ENCODE measurements around the gene SMYD3. TPM values are rescaled to one million over a fixed set of nuclear protein-coding genes. Genes with fewer than 3 reads are reported as not detected.
A peak's percentile ranks its signal among the peaks of the same experiment; 100 is the strongest.
"Not testable (repeated sequence)": the region's sequence is repeated elsewhere in the genome, so short reads cannot be mapped to it uniquely, and the experiment has no call there.

Gene SMYD3
- total RNA-seq, 2 experiments from 2014 or later = 22.6 to 27.0 TPM

GRCh38 chr1:246081138-246081702 lies 425.9 kb downstream of the SMYD3 start:
- POLR2A ChIA-PET = no interaction called here
- Mint-ChIP-seq H3K9me3 (peaks cover 7% of the 10 kb centered on the region), H3K4me1 (no peaks in the 10 kb centered on the region), H3K27me3 (no peaks in the 10 kb centered on the region), H3K27ac (no peak overlapping the region), H3K4me3 (no peak overlapping the region), H3K36me3 (peaks cover 6% of the 10 kb centered on the region)
- no peak for DNase-seq
- no peak for ATAC-seq (ENCODE audit: low read depth)

DNA sequence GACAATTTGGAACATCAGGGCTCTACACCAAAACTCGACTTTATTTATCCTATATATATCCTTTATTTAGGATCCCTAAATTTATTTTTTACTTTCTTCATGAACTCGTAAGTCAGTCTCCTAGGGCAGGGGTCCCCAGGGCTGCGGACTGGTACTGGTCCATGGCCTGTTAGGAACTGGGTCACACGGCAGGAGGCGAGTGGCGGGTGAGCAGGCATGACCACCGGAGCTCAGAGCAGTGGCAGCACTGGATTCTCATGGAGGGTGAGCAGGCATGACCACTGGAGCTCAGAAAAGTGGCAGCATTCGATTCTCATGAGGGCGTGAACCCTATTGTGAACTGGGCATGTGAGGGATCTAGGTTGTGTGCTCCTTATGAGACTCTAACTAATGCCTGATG lies 427.0 kb downstream of the SMYD3 start:
- Mint-ChIP-seq H3K27me3 (no peaks in the 10 kb centered on the region), H3K4me1 (no peaks in the 10 kb centered on the region), H3K4me3 (no peak overlapping the region), H3K27ac (no peak overlapping the region), H3K36me3 (peaks cover 6% of the 10 kb centered on the region), H3K9me3 (peaks cover 7% of the 10 kb centered on the region)
- DNase-seq (no peak), ATAC-seq (ENCODE audit: low read depth) (no peak)
- POLR2A ChIA-PET = no interaction called here

GRCh38 chr1:246078888-246079252 lies 428.2 kb downstream of the SMYD3 start:
- no peak overlapping the region for H3K4me3 Mint-ChIP-seq
- H3K36me3 Mint-ChIP-seq = peaks cover 10% of the 10 kb centered on the region
- ATAC-seq (ENCODE audit: low read depth) (no peak), DNase-seq (no peak)
- POLR2A ChIA-PET = no interaction called here
- no peak overlapping the region for H3K27ac Mint-ChIP-seq
- H3K27me3 Mint-ChIP-seq = no peaks in the 10 kb centered on the region
- peaks cover 7% of the 10 kb centered on the region for H3K9me3 Mint-ChIP-seq
- H3K4me1 Mint-ChIP-seq = no peaks in the 10 kb centered on the region

DNA sequence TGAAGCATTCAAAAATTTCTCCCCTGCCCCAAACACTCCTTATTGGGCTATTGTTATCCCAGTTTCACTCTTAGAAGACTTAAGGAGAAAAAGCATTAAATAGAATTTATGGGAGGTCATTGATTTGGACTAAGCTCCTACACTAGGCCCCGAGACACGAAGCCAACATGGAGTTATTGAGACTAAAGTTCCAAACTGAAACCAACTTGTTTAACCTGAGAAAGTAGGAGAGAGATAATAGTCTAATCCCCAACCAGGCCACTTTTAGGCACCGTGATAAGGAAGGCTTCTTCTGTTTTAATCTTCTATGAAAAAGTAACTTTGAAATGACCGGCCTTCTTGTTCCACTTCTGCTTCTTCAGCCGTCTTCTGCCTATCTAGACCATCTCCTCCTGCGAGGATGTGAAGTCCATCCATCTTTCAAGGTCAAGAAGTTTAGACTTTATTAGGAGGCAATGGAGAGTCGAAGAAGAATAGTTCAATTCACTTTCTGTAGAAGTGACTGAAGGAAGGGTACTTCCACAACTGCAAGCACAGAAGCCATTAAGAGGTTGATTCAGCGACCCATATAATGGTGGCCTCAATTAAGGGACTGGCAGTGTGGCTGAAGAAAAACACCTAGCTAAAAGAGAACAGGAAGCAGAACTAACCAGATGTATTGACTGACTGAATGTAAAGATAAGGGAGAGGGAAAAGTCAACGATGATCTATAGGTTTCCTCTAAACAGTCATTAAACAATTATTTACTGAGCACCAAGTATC lies 428.8 kb downstream of the SMYD3 start:
- H3K36me3 Mint-ChIP-seq = peaks cover 8% of the 10 kb centered on the region
- DNase-seq (no peak), ATAC-seq (ENCODE audit: low read depth) (no peak)
- peaks cover 7% of the 10 kb centered on the region for H3K9me3 Mint-ChIP-seq
- H3K27ac Mint-ChIP-seq = peak overlapping the region; percentile 22
- H3K4me3 Mint-ChIP-seq = no peak overlapping the region
- POLR2A ChIA-PET = no interaction called here
- no peaks in the 10 kb centered on the region for H3K27me3 Mint-ChIP-seq
- H3K4me1 Mint-ChIP-seq = no peaks in the 10 kb centered on the region

GRCh38 chr1:246077476-246077875 lies 429.6 kb downstream of the SMYD3 start:
- DNase-seq = no peak
- POLR2A ChIA-PET = no interaction called here
- Mint-ChIP-seq H3K4me3 (no peak overlapping the region), H3K27ac (no peak overlapping the region), H3K36me3 (peaks cover 7% of the 10 kb centered on the region), H3K9me3 (peaks cover 7% of the 10 kb centered on the region), H3K4me1 (no peaks in the 10 kb centered on the region), H3K27me3 (no peaks in the 10 kb centered on the region)
- ATAC-seq (ENCODE audit: low read depth) = no peak

DNA sequence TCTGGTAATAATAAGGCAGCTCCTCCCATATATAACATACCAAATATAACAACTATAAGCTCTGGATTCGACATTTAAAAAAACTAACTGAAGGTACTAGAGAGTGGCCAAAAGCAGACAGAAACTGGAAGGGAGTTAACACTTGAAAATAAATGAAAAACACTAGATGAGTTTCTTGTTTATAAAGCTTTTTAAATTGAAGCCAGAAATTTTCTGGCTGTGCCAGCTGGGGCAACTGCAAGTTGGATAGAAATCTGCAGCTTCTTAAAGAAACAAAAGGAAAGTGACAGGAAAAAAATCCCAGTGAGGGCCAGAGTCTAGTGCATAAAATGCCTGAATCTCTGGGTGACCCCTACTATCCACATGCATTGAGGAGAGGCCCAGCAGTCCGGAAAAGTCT lies 432.7 kb downstream of the SMYD3 start:
- H3K9me3 Mint-ChIP-seq = no peaks in the 10 kb centered on the region
- ATAC-seq (ENCODE audit: low read depth) (no peak), DNase-seq (no peak)
- POLR2A ChIA-PET = no interaction called here
- H3K27ac Mint-ChIP-seq = no peak overlapping the region
- peaks cover 4% of the 10 kb centered on the region for H3K36me3 Mint-ChIP-seq
- no peak overlapping the region for H3K4me3 Mint-ChIP-seq
- H3K27me3 Mint-ChIP-seq = no peaks in the 10 kb centered on the region
- H3K4me1 Mint-ChIP-seq = no peaks in the 10 kb centered on the region

- Mint-ChIP-seq H3K36me3 (peaks cover 6% of the 10 kb centered on the region), H3K27me3 (no peaks in the 10 kb centered on the region), H3K9me3 (no peaks in the 10 kb centered on the region), H3K4me3 (no peak overlapping the region), H3K27ac (no peak overlapping the region), H3K4me1 (peaks cover 9% of the 10 kb centered on the region)
- ATAC-seq (ENCODE audit: low read depth) = no peak
- no peak for DNase-seq
- POLR2A ChIA-PET = no interaction called here
Measured at GRCh38 chr1:246072456-246072955, 434.6 kb downstream of the SMYD3 start.

DNA sequence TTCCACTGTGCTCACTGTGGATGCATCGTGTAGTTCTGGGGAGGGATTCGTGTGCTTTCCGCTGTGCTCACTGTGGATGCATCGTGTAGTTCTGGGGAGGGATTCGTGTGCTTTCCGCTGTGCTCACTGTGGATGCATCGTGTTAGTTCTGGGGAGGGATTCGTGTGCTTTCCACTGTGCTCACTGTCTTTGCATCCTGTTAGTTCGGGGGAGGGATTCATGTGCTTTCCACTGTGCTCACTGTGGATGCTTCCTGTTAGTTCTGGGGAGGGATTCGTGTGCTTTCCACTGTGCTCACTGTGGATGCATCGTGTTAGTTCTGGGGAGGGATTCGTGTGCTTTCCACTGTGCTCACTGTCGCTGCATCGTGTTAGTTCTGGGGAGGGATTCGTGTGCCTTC lies 435.1 kb downstream of the SMYD3 start:
- ATAC-seq (ENCODE audit: low read depth); H3K9me3 Mint-ChIP-seq; H3K27ac Mint-ChIP-seq; POLR2A ChIA-PET; H3K27me3 Mint-ChIP-seq; H3K4me3 Mint-ChIP-seq; DNase-seq; H3K36me3 Mint-ChIP-seq: not testable (repeated sequence)
- peaks cover 11% of the 10 kb centered on the region for H3K4me1 Mint-ChIP-seq

DNA sequence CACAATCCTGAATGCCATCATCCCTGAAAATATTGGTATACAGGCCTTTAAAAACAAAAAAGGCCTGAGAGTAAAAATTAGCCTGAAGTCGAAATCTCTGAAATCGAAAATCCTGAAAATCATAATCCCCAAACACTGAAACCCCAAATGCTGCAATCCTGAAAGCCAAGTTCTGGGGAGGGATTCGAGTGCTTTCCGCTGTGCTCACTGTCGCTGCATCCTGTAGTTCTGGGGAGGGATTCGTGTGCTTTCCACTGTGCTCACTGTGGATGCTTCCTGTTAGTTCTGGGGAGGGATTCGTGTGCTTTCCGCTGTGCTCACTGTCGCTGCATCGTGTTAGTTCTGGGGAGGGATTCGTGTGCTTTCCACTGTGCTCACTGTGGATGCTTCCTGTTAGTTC lies 435.5 kb downstream of the SMYD3 start:
- DNase-seq; H3K4me3 Mint-ChIP-seq; H3K27me3 Mint-ChIP-seq; POLR2A ChIA-PET; ATAC-seq (ENCODE audit: low read depth); H3K9me3 Mint-ChIP-seq; H3K36me3 Mint-ChIP-seq; H3K27ac Mint-ChIP-seq: not testable (repeated sequence)
- H3K4me1 Mint-ChIP-seq = peaks cover 11% of the 10 kb centered on the region

- H3K27ac Mint-ChIP-seq = no peak overlapping the region
- H3K4me1 Mint-ChIP-seq = peaks cover 11% of the 10 kb centered on the region
- POLR2A ChIA-PET = no interaction called here
- no peak for DNase-seq
- H3K36me3 Mint-ChIP-seq = peaks cover 2% of the 10 kb centered on the region
- no peaks in the 10 kb centered on the region for H3K9me3 Mint-ChIP-seq
- H3K27me3 Mint-ChIP-seq = no peaks in the 10 kb centered on the region
- ATAC-seq (ENCODE audit: low read depth) = no peak
- no peak overlapping the region for H3K4me3 Mint-ChIP-seq
Measured at GRCh38 chr1:246069581-246069980, 437.5 kb downstream of the SMYD3 start.

DNA sequence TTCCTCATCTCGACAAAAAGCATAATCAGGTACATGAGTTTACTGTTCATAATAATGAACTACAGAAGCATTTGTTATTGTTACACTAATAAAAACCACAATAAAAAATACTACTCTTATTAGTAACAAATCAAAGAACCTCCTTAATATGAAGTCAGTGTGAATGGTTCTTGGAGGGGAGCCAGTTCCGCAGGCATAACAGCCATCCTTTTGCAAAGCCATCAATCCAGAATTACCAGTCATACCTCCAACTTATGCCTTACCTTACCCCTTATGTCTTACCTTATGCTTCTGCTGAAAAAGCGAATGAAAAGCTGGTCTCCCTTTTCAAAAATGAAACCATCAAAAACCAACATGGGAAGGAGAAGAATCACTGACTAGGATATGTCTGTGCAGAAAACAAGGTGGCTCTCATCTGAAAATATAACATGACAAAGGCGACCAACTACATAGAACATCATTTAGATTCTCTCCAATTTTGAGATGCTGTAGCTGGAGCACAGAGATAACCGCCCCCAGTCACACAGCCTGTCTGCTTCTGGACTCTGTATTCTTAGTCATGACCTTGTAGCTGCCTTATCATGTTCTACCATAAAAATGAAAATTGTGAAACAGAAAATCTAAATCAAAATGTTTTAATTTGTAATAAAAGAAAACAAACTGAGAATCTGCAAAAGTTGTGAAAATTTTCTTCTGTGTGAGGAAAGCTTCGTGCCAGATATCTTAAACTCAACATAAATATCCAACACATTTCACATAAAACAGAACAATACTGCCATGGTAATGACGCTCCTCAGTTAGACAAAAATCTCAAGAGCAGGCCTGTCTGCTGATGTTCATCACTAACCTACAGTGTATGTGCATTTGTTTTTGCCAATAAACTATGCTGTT lies 438.2 kb downstream of the SMYD3 start:
- DNase-seq = no peak
- Mint-ChIP-seq H3K27ac (no peak overlapping the region), H3K9me3 (no peaks in the 10 kb centered on the region), H3K27me3 (no peaks in the 10 kb centered on the region), H3K4me3 (no peak overlapping the region), H3K36me3 (peaks cover 2% of the 10 kb centered on the region), H3K4me1 (peaks cover 11% of the 10 kb centered on the region)
- POLR2A ChIA-PET = no interaction called here
- no peak for ATAC-seq (ENCODE audit: low read depth)

DNA sequence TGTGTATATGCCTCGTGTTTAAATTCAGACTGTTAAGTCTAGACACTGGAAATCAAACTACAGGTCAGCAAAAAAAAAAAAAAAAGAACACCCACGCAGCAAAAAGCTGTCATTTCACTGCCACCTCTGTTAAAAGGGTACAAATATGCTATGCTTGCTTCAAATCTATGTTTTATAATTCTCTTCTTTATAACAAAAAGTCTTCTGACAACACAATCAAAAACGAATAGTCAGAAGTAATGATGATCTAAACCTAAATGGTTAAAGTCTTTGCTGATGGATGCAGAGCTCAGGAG lies 438.9 kb downstream of the SMYD3 start:
- no peak overlapping the region for H3K4me3 Mint-ChIP-seq
- no peak overlapping the region for H3K27ac Mint-ChIP-seq
- POLR2A ChIA-PET = no interaction called here
- H3K27me3 Mint-ChIP-seq = peaks cover 2% of the 10 kb centered on the region
- H3K36me3 Mint-ChIP-seq = peaks cover 2% of the 10 kb centered on the region
- DNase-seq (no peak), ATAC-seq (ENCODE audit: low read depth) (no peak)
- peaks cover 11% of the 10 kb centered on the region for H3K4me1 Mint-ChIP-seq
- H3K9me3 Mint-ChIP-seq = no peaks in the 10 kb centered on the region

DNA sequence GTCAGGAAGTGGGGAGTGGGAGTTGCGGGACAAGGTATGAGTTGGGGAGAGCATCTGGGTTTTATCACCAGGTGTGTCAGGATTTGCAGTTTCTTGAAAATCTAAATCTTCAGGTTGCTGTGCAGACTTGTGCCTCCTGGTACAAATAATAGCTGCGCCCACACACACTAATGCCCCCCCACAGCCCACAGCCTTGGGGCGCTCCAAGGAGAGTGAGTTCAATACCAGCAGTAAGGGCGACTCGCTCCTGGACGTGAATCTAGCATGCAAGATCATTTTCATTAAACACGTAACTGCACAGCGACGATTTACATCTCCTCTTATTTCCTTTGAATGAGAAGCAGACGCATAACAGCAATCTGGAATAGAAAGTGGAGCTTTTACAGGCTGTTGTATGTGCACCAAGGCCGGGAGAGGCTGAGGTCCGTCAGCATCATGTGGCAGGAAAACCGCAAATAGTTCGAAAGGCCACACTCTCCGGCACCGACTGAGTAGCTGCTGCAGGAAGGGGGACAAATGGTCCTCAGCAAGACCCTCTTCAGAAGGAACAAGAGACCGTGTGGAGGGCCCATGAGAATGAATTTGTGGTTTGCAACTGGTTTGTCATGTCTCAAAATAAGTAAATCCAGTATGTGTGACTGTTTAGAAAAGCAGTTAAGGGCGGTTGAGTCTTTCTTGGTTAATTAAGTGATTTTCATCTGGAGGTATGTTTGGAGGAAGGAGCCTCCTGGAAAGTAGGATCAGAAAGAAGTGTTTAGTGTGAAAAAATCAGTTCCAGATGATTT lies 439.5 kb downstream of the SMYD3 start:
- POLR2A ChIA-PET = no interaction called here
- H3K9me3 Mint-ChIP-seq = no peaks in the 10 kb centered on the region
- H3K4me1 Mint-ChIP-seq = peaks cover 11% of the 10 kb centered on the region
- H3K27ac Mint-ChIP-seq = no peak overlapping the region
- H3K4me3 Mint-ChIP-seq = no peak overlapping the region
- peaks cover 2% of the 10 kb centered on the region for H3K36me3 Mint-ChIP-seq
- DNase-seq = no peak
- ATAC-seq (ENCODE audit: low read depth) = no peak
- peaks cover 2% of the 10 kb centered on the region for H3K27me3 Mint-ChIP-seq

All from activated naive CD8-positive, alpha-beta T cell treated with anti-CD3 and anti-CD28 coated beads, Interleukin-2, amount 10 ng/mL, durations not matched to agents 7 days and 5 days (primary cell).